IMR-90 (cell line): Measurements from ENCODE around the gene PARL.

Experiments
- FOS ChIP-seq: fragments of 150-350 bp; IDR thresholded peaks from 2 replicates; pipeline ENCODE4 v1.6.1; 2016; ENCODE audit warnings: low read depth, low read length
- POLR2A ChIP-seq: IDR thresholded peaks from 2 replicates; pipeline ENCODE4 v1.6.1; 2012; ENCODE audit warnings: mild to moderate bottlenecking, low read depth, low read length
- SMC3 ChIP-seq: fragments of 150-350 bp; IDR thresholded peaks from 2 replicates; pipeline ENCODE4 v1.6.1; 2016; ENCODE audit warnings: low read depth, mild to moderate bottlenecking, antibody characterized with exemption, low read length, moderate library complexity
- USF2 ChIP-seq: fragments of 150-350 bp; IDR thresholded peaks from 2 replicates; pipeline ENCODE4 v1.6.1; 2017; ENCODE audit warnings: mild to moderate bottlenecking, antibody characterized with exemption, low read length, low read depth
- TF ChIP-seq, protein P1 (sequence below): conservative IDR thresholded peaks from 2 replicates; pipeline ENCODE4 v1.5.1; 2012; ENCODE audit warnings: mild to moderate bottlenecking, low read depth, low read length, improper control_type of control experiment

- TF ChIP-seq, protein P1, sequence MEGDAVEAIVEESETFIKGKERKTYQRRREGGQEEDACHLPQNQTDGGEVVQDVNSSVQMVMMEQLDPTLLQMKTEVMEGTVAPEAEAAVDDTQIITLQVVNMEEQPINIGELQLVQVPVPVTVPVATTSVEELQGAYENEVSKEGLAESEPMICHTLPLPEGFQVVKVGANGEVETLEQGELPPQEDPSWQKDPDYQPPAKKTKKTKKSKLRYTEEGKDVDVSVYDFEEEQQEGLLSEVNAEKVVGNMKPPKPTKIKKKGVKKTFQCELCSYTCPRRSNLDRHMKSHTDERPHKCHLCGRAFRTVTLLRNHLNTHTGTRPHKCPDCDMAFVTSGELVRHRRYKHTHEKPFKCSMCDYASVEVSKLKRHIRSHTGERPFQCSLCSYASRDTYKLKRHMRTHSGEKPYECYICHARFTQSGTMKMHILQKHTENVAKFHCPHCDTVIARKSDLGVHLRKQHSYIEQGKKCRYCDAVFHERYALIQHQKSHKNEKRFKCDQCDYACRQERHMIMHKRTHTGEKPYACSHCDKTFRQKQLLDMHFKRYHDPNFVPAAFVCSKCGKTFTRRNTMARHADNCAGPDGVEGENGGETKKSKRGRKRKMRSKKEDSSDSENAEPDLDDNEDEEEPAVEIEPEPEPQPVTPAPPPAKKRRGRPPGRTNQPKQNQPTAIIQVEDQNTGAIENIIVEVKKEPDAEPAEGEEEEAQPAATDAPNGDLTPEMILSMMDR: no peak
- TF ChIP-seq SMC3 (no peak), POLR2A (no peak), FOS (no peak), USF2 (no peak)
Observed at GRCh38 chr3:183875411-183875810, 9.3 kb downstream of the PARL start.
